GM19023 (cell line): ENCODE results near the gene RNF141.
A peak's percentile ranks its signal among the peaks of the same experiment; 100 is the strongest.

ENCODE experiments used
- ATAC-seq: cut with Tn5 transposase; IDR thresholded peaks from one replicate; pipeline ENCODE4 v1.9.1; 2021; ENCODE audit warnings: mild to moderate bottlenecking, moderate library complexity; ENCODE audit not compliant: unreplicated experiment

The RNF141 gene

GRCh38 chr11:10499874-10500601, 40.9 kb downstream of the RNF141 start:
- no peak for ATAC-seq

- ATAC-seq, result no peak
Observed at GRCh38 chr11:10499452-10499851, 41.5 kb downstream of the RNF141 start.

DNA sequence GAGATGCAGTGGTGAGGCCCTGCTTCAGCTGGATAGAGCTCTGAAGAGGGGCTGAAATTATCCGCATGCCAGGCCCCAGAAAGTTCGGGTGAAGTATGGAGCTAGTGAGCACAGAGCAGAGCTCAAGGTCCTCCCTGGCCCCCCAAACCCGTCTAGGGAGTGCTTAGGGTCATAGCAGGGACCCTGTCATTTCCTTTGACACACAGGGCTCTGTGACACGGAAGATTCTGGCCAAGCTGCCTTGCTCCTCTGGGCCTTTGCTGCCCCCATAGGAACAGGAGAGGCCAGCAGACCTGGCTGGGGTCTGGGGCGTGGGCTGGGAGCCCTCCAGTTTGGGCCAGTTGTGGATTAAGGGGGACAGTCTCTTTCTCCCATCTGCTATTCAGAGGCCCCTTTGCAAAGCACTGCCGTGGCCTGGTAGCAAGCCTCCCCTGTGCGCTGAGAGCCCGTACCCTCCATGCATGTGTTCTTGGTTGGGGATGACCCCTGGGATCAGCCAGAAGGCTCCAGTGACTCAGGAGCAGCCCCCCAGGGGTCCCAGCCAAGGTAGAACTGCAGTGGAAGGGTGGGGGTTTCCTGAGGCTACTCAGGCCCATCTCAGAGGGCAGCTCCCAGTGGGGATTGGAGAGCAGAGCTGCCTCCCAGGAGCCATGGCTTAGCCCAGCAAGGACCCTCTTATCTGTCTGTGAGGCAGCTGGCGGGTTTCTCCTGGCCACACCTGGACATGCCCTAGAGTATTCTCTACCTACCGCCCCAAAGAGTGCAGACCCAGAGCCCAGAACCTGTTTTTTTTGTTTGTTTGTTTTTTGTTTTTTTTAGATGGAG, 42.3 kb downstream of the RNF141 start:
- no peak for ATAC-seq

- ATAC-seq, result no peak
Observed at GRCh38 chr11:10498022-10498400, 43.0 kb downstream of the RNF141 start.

DNA sequence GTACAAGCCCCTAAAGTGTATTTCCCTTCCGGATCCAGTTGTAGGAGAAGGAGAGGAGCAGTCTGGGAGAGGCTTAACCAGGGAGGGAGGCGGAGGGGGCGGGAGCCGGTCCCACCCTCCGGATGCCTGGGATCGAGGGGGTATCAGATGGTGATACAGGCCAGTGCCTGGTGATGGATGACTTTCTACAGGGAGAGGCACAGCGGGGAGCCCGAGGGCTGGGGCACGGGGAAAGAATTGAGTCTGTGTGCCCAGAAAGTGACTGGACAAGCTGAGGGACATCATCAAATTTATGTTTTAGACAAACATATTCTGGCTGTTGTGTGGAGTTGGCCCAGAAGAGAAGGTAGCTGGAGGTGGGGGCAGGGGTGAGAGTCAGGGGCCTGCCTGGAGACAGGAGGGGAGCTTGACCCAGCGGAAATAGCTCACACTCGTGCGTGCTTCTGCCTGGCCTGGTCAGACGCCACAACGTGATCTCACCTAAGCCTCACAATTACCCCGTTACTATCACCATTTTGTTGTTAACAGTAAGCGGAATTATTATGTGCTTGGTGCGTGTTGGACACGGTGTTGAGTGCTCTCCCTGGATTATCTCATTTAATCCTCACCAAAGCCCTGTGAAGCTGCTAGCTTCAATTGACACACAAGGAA, 43.5 kb downstream of the RNF141 start:
- no peak for ATAC-seq

DNA sequence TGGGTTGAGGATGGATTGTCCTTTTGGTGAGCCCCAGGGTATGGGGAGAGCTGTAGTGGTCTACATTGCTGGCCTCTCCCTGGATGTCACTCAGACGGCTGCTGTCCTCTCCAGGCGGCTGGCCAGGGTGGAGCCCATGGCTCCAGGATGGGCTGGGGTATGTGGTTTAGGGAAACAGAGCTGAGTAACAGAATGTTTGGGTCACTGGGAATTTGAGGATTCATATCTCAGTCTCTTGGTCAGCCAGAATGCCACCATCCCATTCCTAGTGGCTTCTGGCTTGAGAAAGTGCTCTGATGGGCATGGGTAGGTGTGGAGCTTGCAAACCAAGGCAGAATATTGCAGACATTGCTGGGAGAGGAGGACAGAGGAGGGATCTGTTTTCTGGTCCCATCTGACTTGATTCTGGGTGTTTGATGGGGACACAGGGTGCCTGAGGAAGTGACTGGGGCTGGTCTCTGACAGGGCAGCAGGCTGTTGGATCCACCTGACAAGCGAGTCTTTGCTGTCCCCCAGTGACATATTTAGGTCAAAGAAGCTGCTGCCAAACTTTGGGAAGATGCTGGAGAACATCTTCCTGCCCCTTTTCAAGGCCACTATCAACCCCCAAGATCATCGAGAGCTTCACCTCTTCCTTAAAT, 44.6 kb downstream of the RNF141 start:
- ATAC-seq, result no peak

GRCh38 chr11:10495464-10495786, 45.6 kb downstream of the RNF141 start:
- no peak for ATAC-seq

DNA sequence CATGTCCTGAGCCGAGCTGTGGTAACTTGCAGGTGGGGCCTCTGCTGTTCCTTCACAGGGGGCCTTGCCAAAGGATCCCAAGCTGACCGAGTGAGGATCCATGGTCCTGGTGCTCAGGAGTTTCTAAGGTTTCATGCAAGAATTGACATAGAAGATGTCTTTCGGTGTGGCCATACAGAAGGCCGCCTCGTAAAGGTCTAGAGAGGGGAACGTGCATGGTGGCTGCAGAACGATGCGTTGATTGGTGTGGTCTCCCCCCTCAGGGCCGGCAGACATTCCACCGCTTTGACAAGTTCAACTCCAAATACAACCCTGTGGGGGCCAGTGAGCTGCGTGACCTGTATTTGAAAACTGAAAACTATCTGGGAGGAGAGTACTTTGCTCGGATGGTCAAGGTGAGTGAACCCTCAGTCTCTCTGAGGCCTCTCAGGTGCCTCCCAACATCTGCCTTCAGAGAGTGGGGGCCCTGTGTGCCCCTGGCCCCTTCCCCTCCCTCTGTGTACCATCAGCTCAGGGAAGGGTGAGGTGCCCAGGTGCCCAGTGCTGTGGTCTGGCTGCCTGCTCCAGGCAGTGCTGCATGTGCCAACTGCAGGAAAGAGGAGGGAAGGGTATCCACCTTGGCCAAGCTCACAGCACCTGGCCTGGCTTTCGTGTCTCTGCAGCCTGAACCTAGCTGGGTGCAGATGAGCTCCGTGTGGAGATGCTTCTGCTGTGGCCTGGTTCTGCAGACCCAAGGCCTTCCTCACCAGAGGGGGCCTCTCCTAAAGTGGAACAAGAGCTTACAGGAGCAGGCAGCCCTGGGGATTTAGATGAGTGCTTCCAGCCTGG, 46.1 kb downstream of the RNF141 start:
- no peak for ATAC-seq

DNA sequence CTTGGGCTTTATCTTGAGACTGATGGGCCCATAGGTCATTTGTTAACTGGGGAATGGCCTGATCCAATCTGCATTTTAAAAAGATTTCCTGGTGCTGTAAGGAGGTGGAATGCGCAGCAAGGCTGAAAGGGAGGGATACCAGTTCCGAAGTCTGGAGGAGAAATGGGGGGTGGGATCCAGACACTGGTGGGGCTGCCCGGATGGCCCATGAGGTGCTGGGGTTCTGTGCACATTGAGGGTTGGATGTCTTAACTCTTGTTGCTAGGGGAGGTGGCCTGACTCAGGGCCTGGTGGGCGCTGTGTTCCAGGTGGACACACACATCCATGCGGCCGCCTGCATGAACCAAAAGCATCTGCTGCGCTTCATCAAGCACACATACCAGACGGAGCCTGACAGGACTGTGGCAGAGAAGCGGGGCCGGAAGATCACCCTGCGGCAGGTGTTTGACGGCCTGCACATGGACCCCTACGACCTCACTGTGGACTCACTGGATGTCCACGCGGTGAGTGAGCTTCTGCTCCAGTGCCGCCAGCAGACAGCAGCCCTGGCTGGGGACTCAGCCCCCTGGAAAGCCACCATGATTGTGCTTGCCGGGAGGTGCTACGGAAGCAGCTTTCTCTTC, 47.8 kb downstream of the RNF141 start:
- no peak for ATAC-seq

DNA sequence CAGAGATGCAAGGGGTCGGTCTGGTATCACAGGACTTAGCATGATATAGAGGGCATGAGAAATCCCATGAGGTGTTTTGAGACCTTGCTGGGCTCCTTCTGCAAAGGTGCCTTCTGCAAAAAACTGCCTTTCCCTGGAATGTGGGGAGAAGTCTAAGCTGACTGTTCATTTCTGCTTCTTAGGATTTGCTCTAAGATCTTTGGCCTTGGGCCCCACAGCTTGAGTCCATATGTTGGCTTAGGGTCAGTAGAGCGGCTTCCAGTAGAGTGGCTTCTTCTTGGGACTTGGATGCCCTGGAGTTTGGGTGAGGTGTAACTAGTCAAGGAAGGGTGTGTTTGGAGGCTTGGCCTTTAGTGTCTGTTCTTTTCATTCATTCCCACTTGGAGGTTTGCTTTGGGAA, 48.9 kb downstream of the RNF141 start:
- no peak for ATAC-seq

DNA sequence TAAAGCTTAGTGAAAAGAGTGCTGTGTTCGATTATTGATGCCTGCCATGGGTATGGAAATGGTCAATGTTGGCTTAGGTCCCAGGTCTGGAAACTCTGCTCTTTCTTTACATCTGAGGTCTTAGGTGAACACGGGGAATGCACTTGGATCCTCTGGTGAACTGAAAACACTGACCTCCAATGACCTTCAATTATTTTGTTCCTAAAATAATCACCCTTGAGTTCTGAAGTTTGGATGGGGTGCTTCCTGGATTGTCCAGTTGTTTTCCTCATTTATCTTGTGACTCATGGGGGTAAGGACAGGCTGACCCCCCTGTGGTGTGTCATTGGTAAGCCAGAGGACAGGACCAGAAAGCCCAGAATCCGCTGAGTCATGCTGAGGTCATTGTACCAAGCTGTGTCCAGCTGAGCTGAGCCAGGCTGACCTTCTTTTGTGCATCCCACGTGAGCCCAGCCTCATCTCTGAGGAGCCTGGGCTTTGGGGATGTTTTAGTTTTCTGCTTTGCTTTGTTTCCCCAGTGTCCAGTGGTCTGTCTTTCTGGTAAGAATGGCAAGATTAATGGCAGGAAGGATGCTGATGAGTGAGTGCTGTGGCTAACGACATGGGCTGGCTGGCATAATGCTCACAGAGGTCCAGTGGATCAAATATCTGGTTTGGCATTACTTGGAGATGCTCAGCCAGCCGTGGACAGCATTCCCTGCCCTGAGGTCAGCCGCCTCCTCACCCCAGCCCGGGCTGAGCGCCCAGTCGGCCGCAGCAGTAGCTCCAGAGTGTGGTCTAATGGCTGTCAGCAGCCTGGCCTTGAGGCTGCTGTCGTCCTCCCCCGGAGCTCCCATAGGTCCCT, 50.4 kb downstream of the RNF141 start:
- no peak for ATAC-seq

- no peak for ATAC-seq
Observed at GRCh38 chr11:10490032-10490397, 51.0 kb downstream of the RNF141 start.

- no peak for ATAC-seq
Observed at GRCh38 chr11:10488934-10489691, 51.9 kb downstream of the RNF141 start.

- ATAC-seq, result peak; percentile 49
Observed at GRCh38 chr11:10488121-10488933, 52.7 kb downstream of the RNF141 start.

DNA sequence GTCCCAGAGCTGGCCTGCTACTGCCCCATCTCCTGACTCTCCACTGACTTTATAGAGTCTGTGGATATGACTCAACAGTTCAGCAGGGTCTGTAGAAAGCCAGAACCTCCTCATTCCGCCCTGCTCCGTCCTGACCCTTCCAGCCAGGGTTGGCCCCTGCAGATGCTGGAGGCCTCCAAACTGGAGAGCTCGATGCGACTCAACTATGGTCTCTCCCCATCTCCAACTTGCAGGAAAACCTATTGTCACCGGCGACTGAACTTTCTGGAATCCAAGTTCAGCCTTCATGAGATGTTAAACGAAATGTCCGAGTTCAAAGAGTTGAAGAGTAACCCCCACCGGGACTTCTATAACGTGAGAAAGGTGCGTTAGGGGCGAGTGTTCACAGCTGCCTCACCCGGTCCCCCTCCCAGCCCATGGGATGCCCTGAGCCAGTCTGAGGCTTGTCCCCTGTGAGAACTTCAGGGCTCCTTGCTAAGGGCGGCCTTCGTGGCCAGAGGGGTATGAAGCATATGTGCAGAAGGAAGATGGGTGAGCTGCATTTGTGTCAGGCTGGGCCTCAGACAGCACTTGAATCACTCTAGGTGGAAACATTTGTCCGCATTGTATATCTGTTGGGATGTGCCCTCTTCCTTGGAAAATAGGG, 53.9 kb downstream of the RNF141 start:
- ATAC-seq, result no peak

GRCh38 chr11:10486161-10486840, 54.7 kb downstream of the RNF141 start:
- ATAC-seq, result no peak

- ATAC-seq, result no peak
Observed at GRCh38 chr11:10485646-10486045, 55.3 kb downstream of the RNF141 start.
